Limb (tissue), 2 donors: ENCODE data around the gene LMX1A.

ENCODE experiments used
- DNase-seq, 2 donors: peaks; one replicate each; pipeline ENCODE4 v3.0.0-alpha.2; 2016; ENCODE audit errors: extremely low spot score in 2 of 2

LMX1A gene

GRCh38 chr1:165355977-165356811 is at the start of gene LMX1A:
Gene LMX1A, minus strand, starts transcription at chr1:165356715. Its CDS starts 1,156 bp downstream, at chr1:165355559.
- DNase-seq, result peak in 1 of 2 donors; percentile 66

DNA sequence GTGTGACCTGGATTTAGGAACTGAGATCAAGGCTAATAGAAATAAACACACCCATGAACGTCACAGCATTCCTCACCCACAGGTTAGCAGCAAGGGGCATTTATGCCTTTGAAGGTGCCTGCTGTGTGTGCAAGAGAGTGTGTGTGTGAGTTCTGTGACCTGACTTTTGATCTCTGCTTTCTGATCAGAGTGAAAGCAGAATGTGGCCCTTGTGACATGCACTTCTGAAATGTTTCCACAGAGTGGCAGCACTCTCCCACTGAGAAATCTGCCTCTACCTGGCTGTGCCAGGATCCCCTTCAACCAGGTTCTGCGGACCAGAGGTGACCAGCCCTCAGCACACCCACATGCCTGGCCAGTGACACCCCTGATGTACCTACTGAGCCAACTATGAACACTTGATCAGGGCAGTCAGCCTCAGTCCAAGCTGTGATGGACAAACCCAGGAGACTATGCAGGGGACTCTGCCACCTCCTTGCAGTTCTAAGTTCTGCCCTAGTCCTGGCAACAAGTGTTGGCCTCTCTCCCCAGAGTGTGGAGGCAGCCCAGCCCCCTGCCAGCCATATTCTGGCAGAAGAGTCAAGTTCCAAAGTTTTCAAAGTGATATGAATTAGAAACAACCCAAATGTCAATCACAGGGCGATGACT is 47.4 kb upstream of the LMX1A start:
- DNase-seq, result peak in 1 of 2 donors; percentile 43

DNA sequence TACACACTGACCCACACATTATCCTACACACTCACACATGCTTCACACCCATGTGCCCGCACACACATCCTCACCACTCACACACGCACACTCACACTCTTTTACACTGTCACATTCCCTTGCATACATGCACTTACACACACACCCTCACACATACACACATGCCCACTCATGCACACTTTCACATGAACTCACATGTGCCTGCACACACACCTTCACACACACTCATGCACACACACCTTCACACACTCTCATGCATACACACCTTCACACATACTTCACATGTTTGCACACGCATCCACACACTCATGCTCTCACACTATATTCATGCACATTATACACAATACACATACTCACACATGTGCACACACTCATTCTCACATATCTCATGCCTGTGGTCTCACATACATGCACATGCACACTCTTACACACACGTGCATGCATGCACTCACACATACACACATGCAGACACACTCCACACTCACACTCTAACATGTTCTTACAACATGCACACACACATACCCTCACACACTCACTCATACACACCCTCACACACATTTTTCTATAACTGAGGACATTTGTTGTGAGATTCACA is 46.1 kb upstream of the LMX1A start:
- DNase-seq, result no peak

DNA sequence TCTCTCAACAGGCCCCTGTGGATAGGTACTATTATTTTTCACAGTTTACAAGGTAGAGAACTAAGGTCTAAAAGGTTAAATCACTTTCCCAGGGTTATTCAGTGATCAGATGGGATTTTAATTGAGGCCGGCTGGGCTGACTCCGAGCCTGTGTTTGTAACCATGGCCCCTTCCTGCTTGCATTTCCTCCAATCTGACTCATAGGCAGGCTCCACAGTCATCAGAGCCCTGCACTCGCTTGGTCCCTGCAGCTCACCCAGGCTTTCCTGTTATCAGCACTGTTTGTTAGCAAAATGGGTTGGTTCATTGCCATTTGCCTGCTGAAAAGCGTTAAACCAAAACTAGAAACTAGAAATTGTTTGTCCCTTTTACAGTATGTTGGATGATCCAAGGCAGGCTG is 41.4 kb upstream of the LMX1A start:
- no peak for DNase-seq

DNA sequence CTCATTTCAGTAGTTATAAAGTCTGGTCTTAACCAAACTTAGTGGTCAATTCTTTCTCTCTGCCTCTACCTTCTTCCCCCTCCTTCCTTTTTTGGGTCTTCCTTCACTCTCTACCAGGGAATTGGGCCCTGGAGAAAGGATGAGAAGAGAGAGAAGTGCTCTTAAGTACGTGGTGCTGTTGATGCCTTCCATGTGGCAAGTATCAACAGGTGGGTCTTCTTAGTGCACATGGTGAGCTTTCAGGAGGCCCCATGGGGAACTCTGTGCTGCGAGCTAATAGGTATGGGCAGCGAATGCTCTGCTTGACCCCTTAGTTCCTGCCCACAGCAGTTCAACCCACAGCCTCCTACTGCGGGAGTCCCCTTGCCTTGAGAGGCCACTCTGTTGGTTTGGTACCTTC is 39.4 kb upstream of the LMX1A start:
- no peak for DNase-seq

GRCh38 chr1:165395478-165395877 is 39.0 kb upstream of the LMX1A start:
- no peak for DNase-seq

DNA sequence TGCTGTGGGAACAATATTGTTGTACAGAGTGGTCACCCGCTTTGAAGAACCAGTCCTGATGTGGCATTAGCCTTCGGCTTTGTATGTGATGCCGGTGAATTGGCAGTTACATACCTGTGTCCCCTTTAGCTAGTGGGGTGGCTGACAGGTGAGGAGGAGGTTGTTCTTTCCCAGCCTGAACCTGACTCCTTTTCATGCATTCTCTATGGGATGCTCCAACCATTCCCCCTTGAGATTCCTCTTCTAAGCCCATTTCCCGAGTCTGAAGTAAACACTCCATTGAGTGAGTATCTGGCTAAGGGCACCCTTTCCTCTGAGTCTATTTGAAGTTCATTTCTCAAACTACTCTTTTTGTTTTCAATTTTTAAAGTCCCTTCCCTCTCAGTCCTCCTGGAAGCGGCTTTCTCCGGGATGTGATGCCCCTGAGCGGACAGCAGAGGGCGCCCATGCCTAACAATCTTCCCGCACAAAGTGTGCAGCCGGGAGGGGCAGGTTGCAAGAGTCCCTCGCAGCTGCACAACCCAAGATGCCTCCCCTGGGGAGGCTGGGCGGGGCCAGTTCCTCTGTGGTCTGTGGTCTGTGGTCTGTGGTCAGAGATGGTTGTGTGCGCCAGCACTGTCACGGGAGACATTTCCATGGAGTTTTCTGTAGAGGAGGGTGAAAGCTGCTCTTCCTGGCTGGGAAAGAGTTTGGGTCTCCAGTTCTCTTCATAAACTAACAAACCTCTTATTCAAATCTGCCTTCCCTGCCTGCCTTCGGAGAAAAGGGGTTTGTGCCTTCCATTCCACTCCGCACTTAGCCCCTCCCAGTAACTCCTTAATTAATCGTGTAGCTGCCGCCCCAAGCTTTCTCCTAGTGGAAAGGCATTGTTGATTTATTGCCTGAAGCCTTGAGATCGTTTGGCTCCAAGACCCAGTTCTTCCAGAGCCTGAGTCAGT is 36.4 kb upstream of the LMX1A start:
- DNase-seq, result peak; percentile 91 to 92

DNA sequence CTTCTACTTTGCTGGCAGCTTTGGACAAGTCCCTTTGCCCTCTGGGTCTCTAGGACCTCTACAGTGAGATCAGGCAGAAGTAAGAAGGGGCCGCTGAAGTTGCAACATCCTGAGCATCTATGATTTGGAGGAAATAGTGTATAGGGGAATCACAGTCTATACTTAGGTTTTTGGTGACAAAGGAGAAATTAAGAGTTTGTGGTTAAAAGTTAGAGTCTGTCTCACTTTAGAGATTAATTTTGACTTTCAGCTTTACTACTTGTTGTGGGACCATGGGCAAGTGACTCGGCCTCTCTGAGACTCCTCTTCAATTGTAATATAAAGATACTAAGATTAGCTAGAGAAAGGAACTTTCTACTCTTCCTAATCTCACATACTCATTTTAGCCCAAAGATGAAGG is 33.1 kb upstream of the LMX1A start:
- no peak for DNase-seq

DNA sequence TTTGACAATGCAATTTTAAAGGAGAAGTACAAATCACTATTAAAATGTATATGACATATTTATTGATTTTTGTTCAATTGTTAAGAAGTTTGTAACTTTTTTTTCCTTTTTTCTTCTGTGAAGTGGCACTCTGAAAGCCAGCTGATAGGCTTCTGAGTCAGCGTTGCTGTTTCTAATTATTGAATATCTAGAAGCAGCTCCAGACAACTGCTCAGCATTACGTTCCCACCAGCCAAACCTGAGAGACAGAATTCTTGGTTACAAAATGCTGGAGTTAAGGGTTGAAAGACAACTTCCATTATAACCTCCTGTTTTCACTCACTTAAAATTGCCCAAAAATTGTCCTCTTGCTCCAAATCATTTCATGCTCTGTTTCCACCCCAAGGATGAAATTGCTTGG is 31.4 kb upstream of the LMX1A start:
- DNase-seq, result no peak

GRCh38 chr1:165387505-165387904 is 31.0 kb upstream of the LMX1A start:
- DNase-seq, result no peak

DNA sequence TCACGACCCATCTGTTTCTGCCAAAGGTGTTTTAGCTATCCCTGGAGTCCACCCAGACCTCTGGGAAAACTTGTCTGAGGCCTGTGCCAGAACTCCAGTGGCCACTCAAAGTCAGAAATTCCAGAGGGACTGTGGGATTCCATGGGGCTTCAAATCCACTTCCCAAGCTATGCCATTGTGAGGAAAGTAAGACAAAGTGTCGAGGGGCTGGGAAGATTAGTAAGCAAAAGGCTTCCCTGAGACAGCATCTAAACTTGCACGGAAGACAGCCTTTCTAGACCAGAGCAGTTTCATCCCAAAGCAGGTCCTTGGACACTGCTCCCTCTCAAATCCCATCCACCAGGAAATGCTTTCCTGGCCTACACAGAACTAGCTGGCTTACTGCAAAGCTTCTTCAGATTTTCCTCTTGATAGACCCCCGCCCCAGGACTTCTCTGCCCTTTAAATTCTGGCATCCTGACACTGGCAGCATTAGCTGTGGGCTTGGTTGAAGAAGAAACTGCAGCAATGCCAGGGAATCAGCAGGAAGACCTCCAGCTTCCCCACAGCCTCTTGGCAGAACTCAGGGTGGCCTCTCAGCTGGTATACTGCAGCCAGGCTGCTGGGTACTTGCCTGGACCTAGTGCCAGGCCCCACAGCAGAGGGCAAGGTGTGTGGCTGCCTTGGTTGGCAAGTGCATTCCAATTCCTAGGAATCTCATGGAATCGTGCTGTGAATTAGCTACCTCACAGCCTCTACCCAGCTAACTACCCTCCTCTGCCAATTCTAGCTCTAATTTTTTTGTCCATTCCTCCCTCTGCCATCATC is 27.3 kb upstream of the LMX1A start:
- no peak for DNase-seq

DNA sequence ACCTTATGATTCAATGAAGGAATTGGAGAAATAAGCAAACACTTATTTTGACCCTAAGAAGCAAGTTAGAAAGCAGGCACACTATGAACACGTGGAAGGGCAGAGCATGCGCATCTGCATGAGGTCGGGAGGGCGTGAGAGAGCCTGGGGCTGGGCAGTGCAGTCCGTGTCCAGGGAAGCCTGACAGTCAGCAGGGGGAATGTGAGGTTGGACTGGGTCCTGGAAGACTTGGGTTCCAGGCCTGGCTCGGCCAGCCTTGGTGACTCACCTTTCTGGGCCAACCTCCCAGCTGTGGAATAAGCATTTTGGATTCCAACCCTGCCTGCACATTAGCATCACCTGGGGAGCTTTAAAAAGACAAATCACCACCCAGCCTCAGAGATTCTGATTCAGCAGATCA is 26.6 kb upstream of the LMX1A start:
- no peak for DNase-seq

DNA sequence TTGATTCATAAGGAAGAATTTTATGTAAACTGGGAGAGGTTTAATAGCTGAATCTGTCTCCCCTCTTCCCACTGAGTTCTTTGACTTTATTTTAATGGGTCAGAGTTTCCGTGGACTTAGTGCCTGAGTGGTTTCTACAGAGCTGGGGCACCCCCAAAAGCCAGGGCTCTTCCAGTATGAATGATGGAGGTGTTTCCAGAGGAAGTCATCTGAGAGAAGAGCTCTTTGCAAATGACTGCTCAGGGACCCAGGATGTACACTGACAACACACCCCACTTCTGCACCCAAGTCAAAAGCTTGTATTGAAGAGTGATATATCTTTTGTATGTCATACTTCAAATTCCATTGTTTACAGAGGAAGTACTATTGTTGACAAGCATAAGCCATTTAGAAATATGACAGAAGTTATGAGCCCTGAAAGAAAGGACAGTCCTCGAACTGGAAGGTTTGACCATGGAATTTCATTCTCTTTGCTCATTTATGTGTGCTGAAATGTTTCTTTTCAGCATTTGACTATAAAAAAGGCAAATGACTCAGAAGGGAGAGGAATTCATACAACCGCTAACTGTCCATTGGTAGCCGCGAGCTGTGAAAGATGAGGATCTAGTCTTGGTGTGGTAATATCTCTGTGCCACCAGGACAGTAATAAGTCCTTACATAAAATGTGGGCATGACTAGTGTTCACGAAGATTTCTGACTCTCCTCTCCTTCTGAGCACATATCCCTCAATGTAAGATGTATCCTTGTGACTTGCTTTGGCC is 25.4 kb upstream of the LMX1A start:
- no peak for DNase-seq

- DNase-seq, result no peak
Observed at GRCh38 chr1:165376811-165377311, 20.3 kb upstream of the LMX1A start.

GRCh38 chr1:165376041-165376810 is 19.7 kb upstream of the LMX1A start:
- DNase-seq, result peak; percentile 89 to 93

DNA sequence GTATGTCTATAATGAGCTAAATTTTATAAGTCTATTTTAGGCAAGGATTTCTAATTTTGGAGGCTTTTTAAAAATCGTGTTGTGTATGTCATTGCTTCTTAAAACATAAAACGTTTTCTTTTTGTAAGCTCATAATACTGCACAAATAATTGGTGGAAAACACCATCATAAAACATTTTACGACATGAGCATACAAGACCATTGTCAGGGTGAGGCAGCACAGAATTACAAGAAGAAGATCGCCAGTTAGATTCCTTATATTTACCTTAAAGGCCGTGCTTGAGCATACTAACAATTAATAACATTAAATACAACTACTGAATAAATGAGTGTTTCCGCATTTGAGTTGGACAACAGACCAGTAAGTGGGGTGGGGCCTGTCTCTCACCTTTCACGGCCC is 19.1 kb upstream of the LMX1A start:
- no peak for DNase-seq

- no peak for DNase-seq
Observed at GRCh38 chr1:165371588-165372225, 15.2 kb upstream of the LMX1A start.

DNA sequence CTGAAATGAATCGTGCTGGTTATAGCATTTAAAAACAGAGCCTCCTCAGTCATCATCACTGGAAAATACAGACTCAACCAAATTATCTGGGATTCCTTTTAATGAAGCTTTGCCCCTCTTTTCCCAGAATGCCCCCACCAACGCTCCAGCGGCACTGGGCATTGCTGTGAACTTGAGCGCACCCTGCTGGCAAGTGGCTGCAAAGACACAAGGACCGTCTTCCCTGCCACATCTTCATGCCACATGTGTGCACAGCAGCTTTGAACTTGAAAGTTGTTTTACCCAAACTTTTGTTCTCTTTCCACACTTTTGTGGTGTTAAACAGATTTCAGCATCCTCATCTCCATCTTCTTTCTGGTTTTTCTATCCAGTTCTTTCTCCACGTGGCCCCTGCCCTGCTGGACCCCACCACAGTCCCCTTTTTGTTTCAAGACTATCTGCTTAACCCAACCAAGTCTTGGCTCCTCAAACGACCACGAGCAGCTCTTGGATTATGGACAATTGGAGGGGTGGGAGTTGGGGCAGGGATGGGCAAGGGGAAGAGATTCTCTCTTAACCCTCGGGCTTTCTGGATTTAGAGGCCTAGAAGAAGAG is 12.8 kb upstream of the LMX1A start:
- DNase-seq, result peak; percentile 59 to 77
